AG04450 (cell line): ENCODE results near the gene ZFYVE28. TPM values are rescaled to one million over a fixed set of nuclear protein-coding genes. Genes with fewer than 3 reads are reported as not detected.

Source experiments
- CTCF ChIA-PET: fragments of 300-600, 350-600 bp; formaldehyde crosslinking; extraction: SDS; loops from one replicate; lab custom pipeline; 2022; ENCODE audit warnings: antibody characterized with exemption, inconsistent platforms; lab: Charles Lee
- POLR2A ChIA-PET: fragments of 350-600 bp; formaldehyde crosslinking; extraction: SDS; loops from one replicate; lab custom pipeline; 2021; ENCODE audit warnings: antibody characterized with exemption, inconsistent platforms; lab: Yijun Ruan, JAX
- DNase-seq: peaks from one replicate; pipeline ENCODE4 v3.0.0-alpha.2; 2011; ENCODE audit warnings: low read depth, low spot score
- H3K27ac ChIP-seq: one replicate; pipeline ENCODE4 v1.5.1; 2012; ENCODE audit warnings: low read depth, low read length, control low read depth
- H3K27me3 ChIP-seq: one replicate; pipeline ENCODE4 v1.6.0; 2012; ENCODE audit warnings: low read length; ENCODE audit not compliant: control insufficient read depth, insufficient read depth
- H3K4me3 ChIP-seq: 2 replicates; pipeline ENCODE4 v1.5.1; 2011; ENCODE audit warnings: mild to moderate bottlenecking, low read depth, low read length, control low read depth
- H3K9me3 ChIP-seq: 2 replicates; pipeline ENCODE4 v1.5.1; 2012; ENCODE audit warnings: low read length; ENCODE audit not compliant: control insufficient read depth, insufficient read depth
- CTCF ChIP-seq: IDR thresholded peaks from 2 replicates; pipeline ENCODE4 v1.5.1; 2011; ENCODE audit warnings: low read depth, low read length, control low read depth, inconsistent platforms
- polyA plus RNA-seq: library from polyadenylated mRNA; depleted of rRNA; stranded (reverse); fragments of >200 nt; gene quantifications from 2 replicates; pipeline ENCODE4 v1.2.3, GENCODE V29; 2011

The ZFYVE28 gene
- polyA plus RNA-seq, 1 experiment: 2.2 TPM

- no peak for TF ChIP-seq CTCF
- POLR2A ChIA-PET: no interaction called here
- peaks cover 4% of the 10 kb centered on the region; the same call in 1 of the 2 replicates for H3K9me3 ChIP-seq
- CTCF ChIA-PET: no interaction called here
- H3K4me3 ChIP-seq: no peak overlapping the region
- no peak overlapping the region for H3K27ac ChIP-seq
- no peak for DNase-seq
- peaks cover 2% of the 10 kb centered on the region for H3K27me3 ChIP-seq
Observed at GRCh38 chr4:2285613-2286381, 132.6 kb downstream of the ZFYVE28 start.

GRCh38 chr4:2284934-2285612, 133.4 kb downstream of the ZFYVE28 start:
- H3K27ac ChIP-seq: no peak overlapping the region
- POLR2A ChIA-PET: no interaction called here
- TF ChIP-seq CTCF: no peak
- H3K27me3 ChIP-seq: peaks cover 5% of the 10 kb centered on the region
- CTCF ChIA-PET: no interaction called here
- peak; percentile 16 for DNase-seq
- peaks cover 4% of the 10 kb centered on the region; the same call in 1 of the 2 replicates for H3K9me3 ChIP-seq
- H3K4me3 ChIP-seq: no peak overlapping the region

- H3K9me3 ChIP-seq: peaks cover 4% of the 10 kb centered on the region; the same call in 1 of the 2 replicates
- peaks cover 5% of the 10 kb centered on the region for H3K27me3 ChIP-seq
- no peak for DNase-seq
- POLR2A ChIA-PET: interaction anchor here (0.5 kb wide), 1 partner anchor 83 kb away, joined by 5 read pairs; no protein-coding TSS in a partner anchor
- no peak for TF ChIP-seq CTCF
- CTCF ChIA-PET: no interaction called here
- no peak overlapping the region for H3K27ac ChIP-seq
- no peak overlapping the region for H3K4me3 ChIP-seq
Observed at GRCh38 chr4:2284161-2284933, 134.1 kb downstream of the ZFYVE28 start.

DNA sequence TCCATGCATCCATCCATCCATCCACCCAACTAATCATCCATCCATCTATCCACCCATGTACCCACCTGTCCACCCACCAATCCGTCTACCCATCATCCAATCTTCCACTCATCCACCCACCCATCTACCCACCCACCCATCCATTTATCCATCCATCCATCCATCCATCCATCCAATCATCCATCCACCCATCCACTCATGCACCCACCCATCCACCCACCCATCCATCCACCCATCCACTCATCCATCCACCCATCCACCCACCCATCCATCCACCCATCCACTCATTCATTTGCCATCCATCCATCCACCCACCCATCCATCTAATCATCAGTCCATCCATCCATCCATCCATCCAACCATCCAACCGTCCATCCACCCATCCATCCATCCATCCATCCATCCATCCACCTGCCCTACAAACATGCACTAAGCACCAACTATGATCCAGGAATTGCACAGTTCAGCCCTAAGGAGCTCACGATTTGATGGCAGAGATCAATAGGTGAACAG, 135.2 kb downstream of the ZFYVE28 start:
- no peak for TF ChIP-seq CTCF
- H3K9me3 ChIP-seq: peaks cover 4% of the 10 kb centered on the region; the same call in 1 of the 2 replicates
- POLR2A ChIA-PET: interaction anchor here (0.5 kb wide), 1 partner anchor 82 kb away, joined by 5 read pairs; no protein-coding TSS in a partner anchor
- no peak for DNase-seq
- H3K4me3 ChIP-seq: no peak overlapping the region
- CTCF ChIA-PET: no interaction called here
- H3K27ac ChIP-seq: no peak overlapping the region
- peaks cover 5% of the 10 kb centered on the region for H3K27me3 ChIP-seq
